ENCODE results near the gene PPFIA1.

PPFIA1 gene

GRCh38 chr11:70313945-70314344 is 43.5 kb downstream of the PPFIA1 start:
- TF ChIP-seq CTCF (IDR thresholded peaks at IDR 0.05; ENCODE audit: insufficient read depth, missing control alignments): no peak
- DNase-seq (ENCODE audit: insufficient read length, low spot score) (no peak), FAIRE-seq (no peak)

- no peak for FAIRE-seq
- no peak for DNase-seq (ENCODE audit: insufficient read length, low spot score)
- TF ChIP-seq CTCF (IDR thresholded peaks at IDR 0.05; ENCODE audit: insufficient read depth, missing control alignments): no peak
Measured at GRCh38 chr11:70314730-70315129, 44.2 kb downstream of the PPFIA1 start.

GRCh38 chr11:70315716-70316115 is 45.2 kb downstream of the PPFIA1 start:
- DNase-seq (ENCODE audit: insufficient read length, low spot score) (no peak), FAIRE-seq (no peak)
- TF ChIP-seq CTCF (IDR thresholded peaks at IDR 0.05; ENCODE audit: insufficient read depth, missing control alignments): no peak

GRCh38 chr11:70317581-70318305 is 47.3 kb downstream of the PPFIA1 start:
- FAIRE-seq (no peak), DNase-seq (ENCODE audit: insufficient read length, low spot score) (no peak)
- no peak for TF ChIP-seq CTCF (IDR thresholded peaks at IDR 0.05; ENCODE audit: insufficient read depth, missing control alignments)

- TF ChIP-seq CTCF (IDR thresholded peaks at IDR 0.05; ENCODE audit: insufficient read depth, missing control alignments): no peak
Measured at GRCh38 chr11:70319396-70320076, 49.0 kb downstream of the PPFIA1 start.

GRCh38 chr11:70322666-70323065 is 52.2 kb downstream of the PPFIA1 start:
- FAIRE-seq: no peak
- no peak for TF ChIP-seq CTCF (IDR thresholded peaks at IDR 0.05; ENCODE audit: insufficient read depth, missing control alignments)

More at GRCh38 chr11:70319396-70320076, 49.0 kb downstream of the PPFIA1 start:
- DNase-seq (ENCODE audit: insufficient read length, low spot score) (peak; percentile 73), FAIRE-seq (no peak)

GRCh38 chr11:70323806-70324205 is 53.3 kb downstream of the PPFIA1 start:
- FAIRE-seq (no peak), DNase-seq (ENCODE audit: insufficient read length, low spot score) (no peak)
- TF ChIP-seq CTCF (IDR thresholded peaks at IDR 0.05; ENCODE audit: insufficient read depth, missing control alignments): no peak

More at GRCh38 chr11:70322666-70323065, 52.2 kb downstream of the PPFIA1 start:
- no peak for DNase-seq (ENCODE audit: insufficient read length, low spot score)
